ENCODE measurements around the gene PCDHGA2.
"Not testable (repeated sequence)": the region's sequence is repeated elsewhere in the genome, so short reads cannot be mapped to it uniquely, and the experiment has no call there.

PCDHGA2 gene

DNA sequence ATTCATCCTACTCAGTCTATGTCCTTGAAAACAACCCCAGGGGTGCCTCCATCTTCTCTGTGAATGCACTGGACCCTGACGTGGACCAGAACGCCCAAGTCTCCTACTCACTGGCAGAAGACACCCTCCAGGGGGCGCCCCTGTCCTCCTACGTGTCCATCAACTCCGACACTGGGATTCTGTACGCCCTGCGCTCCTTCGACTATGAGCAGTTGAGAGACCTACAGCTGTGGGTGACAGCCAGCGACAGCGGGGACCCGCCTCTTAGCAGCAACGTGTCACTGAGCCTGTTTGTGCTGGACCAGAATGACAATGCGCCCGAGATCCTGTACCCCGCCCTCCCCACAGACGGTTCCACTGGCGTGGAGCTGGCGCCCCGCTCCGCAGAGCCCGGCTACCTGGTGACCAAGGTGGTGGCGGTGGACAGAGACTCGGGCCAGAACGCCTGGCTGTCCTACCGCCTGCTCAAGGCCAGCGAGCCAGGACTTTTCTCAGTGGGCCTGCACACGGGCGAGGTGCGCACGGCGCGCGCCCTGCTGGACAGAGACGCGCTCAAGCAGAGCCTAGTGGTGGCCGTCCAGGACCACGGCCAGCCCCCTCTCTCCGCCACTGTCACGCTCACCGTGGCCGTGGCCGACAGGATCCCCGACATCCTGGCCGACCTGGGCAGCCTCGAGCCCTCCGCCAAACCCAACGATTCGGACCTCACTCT lies 37.0 kb downstream of the PCDHGA2 start:
- in situ Hi-C loops (cut with HindIII; ENCODE audit: low sequenced_read_pairs): not testable (repeated sequence)

- in situ Hi-C loops (cut with HindIII; ENCODE audit: low sequenced_read_pairs): no loop called here
Observed at GRCh38 chr5:141382469-141383294, 44.1 kb downstream of the PCDHGA2 start, which contains the start of gene PCDHGA7. Gene PCDHGA7, plus strand, starts transcription at chr5:141382742. Its CDS starts 158 bp downstream, at chr5:141382900.

DNA sequence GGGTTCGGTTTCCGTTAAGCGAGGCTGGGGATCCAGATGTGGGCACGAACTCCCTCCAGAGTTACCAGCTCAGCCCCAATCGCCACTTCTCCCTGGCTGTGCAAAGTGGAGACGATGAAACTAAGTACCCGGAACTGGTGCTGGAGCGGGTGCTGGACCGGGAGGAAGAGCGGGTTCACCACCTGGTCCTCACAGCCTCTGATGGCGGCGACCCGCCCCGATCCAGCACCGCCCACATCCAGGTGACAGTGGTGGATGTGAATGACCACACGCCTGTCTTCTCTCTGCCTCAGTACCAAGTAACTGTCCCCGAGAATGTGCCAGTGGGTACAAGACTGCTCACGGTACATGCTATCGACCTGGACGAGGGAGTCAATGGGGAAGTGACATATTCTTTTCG lies 44.8 kb downstream of the PCDHGA2 start:
- in situ Hi-C loops (cut with HindIII; ENCODE audit: low sequenced_read_pairs): no loop called here

DNA sequence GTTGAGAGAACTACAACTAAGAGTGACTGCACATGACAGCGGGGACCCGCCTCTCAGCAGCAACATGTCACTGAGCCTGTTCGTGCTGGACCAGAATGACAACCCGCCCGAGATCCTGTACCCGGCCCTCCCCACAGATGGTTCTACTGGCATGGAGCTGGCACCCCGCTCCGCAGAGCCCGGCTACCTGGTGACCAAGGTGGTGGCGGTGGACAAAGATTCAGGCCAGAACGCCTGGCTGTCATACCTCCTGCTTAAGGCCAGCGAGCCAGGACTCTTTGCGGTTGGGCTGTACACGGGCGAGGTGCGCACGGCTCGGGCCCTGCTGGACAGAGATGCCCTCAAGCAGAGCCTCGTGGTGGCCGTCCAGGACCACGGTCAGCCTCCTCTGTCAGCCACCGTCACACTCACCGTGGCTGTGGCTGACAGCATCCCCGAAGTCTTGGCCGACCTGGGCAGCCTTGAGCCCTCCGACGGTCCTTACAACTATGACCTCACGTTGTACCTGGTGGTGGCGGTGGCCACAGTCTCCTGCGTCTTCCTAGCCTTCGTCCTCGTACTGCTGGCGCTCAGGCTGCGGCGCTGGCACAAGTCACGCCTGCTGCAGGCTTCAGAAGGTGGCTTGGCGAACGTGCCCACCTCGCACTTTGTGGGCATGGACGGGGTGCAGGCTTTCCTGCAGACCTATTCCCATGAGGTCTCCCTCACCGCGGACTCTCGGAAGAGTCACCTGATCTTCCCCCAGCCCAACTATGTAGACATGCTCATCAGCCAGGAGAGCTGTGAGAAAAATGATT lies 46.1 kb downstream of the PCDHGA2 start:
- in situ Hi-C loops (cut with HindIII; ENCODE audit: low sequenced_read_pairs): no loop called here

DNA sequence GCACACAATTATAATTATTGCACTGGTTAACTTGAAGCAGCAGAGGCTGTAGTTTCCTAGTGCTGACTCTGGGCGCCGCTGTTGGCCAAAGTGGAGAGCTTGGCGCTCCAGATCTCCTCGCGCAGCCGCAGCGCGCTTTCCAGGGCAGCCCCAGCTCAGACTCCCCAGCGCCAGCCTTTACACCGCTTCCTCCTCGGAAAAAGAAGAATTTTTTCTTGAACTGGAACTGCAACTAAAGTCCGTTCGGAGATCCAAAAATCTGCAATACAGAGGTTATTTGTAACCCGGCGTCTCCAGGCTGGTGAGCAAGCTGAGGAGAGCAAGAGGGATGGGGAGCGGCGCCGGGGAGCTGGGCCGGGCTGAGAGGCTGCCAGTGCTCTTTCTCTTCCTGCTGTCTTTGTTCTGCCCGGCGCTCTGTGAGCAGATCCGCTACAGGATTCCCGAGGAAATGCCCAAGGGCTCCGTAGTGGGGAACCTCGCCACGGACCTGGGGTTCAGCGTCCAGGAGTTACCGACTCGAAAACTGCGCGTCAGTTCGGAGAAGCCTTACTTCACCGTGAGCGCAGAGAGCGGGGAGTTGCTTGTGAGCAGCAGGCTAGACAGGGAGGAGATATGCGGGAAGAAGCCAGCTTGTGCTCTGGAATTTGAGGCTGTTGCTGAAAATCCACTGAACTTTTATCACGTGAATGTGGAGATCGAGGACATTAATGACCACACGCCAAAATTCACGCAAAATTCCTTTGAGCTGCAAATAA lies 49.2 kb downstream of the PCDHGA2 start, which contains the start of gene PCDHGB4:
PCDHGB4 (plus strand) TSS at position 142 of the 755 bp plus-strand sequence; CDS start at position 329, 187 bp downstream.
- in situ Hi-C loops (cut with HindIII; ENCODE audit: low sequenced_read_pairs): not testable (repeated sequence)

- in situ Hi-C loops (cut with HindIII; ENCODE audit: low sequenced_read_pairs): no loop called here
Observed at GRCh38 chr5:141388661-141389060, 50.1 kb downstream of the PCDHGA2 start.

- in situ Hi-C loops (cut with HindIII; ENCODE audit: low sequenced_read_pairs): no loop called here
Observed at GRCh38 chr5:141389153-141390042, 50.8 kb downstream of the PCDHGA2 start.

GRCh38 chr5:141392429-141393198 lies 54.1 kb downstream of the PCDHGA2 start, which contains the start of gene PCDHGA8:
Gene PCDHGA8, plus strand, starts transcription at chr5:141392633. Its CDS starts 181 bp downstream, at chr5:141392814.
- in situ Hi-C loops (cut with HindIII; ENCODE audit: low sequenced_read_pairs): no loop called here

Data from DLD1 (cell line).